IPS-15b (cell line): ENCODE measurements around the gene FCN3.

Experiments
- H3K27me3 ChIP-seq: one replicate; pipeline ENCODE4 v1.6.1; 2013; ENCODE audit warnings: low read length; ENCODE audit not compliant: control insufficient read depth, insufficient read depth
- H3K36me3 ChIP-seq: one replicate; pipeline ENCODE4 v1.6.1; 2013; ENCODE audit warnings: low read length; ENCODE audit not compliant: control insufficient read depth, insufficient read depth
- H3K4me1 ChIP-seq: one replicate; pipeline ENCODE4 v1.6.1; 2013; ENCODE audit warnings: mild to moderate bottlenecking, low read length; ENCODE audit not compliant: control insufficient read depth, insufficient read depth
- H3K4me3 ChIP-seq: one replicate; pipeline ENCODE4 v1.5.1; 2013; ENCODE audit warnings: low read depth, low read length
- H3K9ac ChIP-seq: one replicate; pipeline ENCODE4 v1.6.1; 2013; ENCODE audit warnings: low read depth, mild to moderate bottlenecking, low read length
- H3K9me3 ChIP-seq: one replicate; pipeline ENCODE4 v1.6.1; 2013; ENCODE audit warnings: mild to moderate bottlenecking, low read length; ENCODE audit not compliant: control insufficient read depth, insufficient read depth

The FCN3 gene

GRCh38 chr1:27368869-27369582 lies 5.6 kb downstream of the FCN3 start:
- Histone ChIP-seq H3K9ac (no peak overlapping the region), H3K27me3 (no peaks in the 10 kb centered on the region), H3K4me3 (no peak overlapping the region), H3K36me3 (no peaks in the 10 kb centered on the region), H3K4me1 (peaks cover 13% of the 10 kb centered on the region), H3K9me3 (no peaks in the 10 kb centered on the region)

- Histone ChIP-seq H3K4me3 (peak overlapping the region; percentile 75), H3K9ac (peak overlapping the region; percentile 24)
Measured at GRCh38 chr1:27367160-27367650, 7.4 kb downstream of the FCN3 start.

GRCh38 chr1:27366411-27367159 lies 8.0 kb downstream of the FCN3 start, which contains the start of gene MAP3K6:
Gene MAP3K6 (minus strand): TSS chr1:27366961. CDS start chr1:27366597, 364 bp downstream.
- Histone ChIP-seq H3K27me3 (peaks cover 9% of the 10 kb centered on the region), H3K9me3 (no peaks in the 10 kb centered on the region), H3K36me3 (no peaks in the 10 kb centered on the region), H3K9ac (peak within 1 kb of the TSS; percentile 24), H3K4me1 (peaks cover 13% of the 10 kb centered on the region), H3K4me3 (peak within 1 kb of the TSS; percentile 75)

More at GRCh38 chr1:27367160-27367650, 7.4 kb downstream of the FCN3 start:
- peaks cover 3% of the 10 kb centered on the region for H3K27me3 ChIP-seq
- peaks cover 13% of the 10 kb centered on the region for H3K4me1 ChIP-seq
- H3K9me3 ChIP-seq = no peaks in the 10 kb centered on the region
- no peaks in the 10 kb centered on the region for H3K36me3 ChIP-seq

GRCh38 chr1:27366113-27366410 lies 8.6 kb downstream of the FCN3 start:
- Histone ChIP-seq H3K4me1 (peaks cover 13% of the 10 kb centered on the region), H3K9ac (no peak overlapping the region), H3K27me3 (peaks cover 14% of the 10 kb centered on the region), H3K36me3 (no peaks in the 10 kb centered on the region), H3K4me3 (peak overlapping the region; percentile 75), H3K9me3 (no peaks in the 10 kb centered on the region)

GRCh38 chr1:27365372-27366112 lies 9.1 kb downstream of the FCN3 start:
- H3K9ac ChIP-seq = no peak overlapping the region
- H3K27me3 ChIP-seq = peaks cover 20% of the 10 kb centered on the region
- H3K9me3 ChIP-seq = no peaks in the 10 kb centered on the region
- peak overlapping the region; percentile 75 for H3K4me3 ChIP-seq
- no peaks in the 10 kb centered on the region for H3K36me3 ChIP-seq
- H3K4me1 ChIP-seq = peaks cover 13% of the 10 kb centered on the region

- peak overlapping the region; percentile 75 for H3K4me3 ChIP-seq
- H3K36me3 ChIP-seq = no peaks in the 10 kb centered on the region
- H3K4me1 ChIP-seq = peaks cover 13% of the 10 kb centered on the region
- H3K9ac ChIP-seq = no peak overlapping the region
- H3K27me3 ChIP-seq = peaks cover 25% of the 10 kb centered on the region
- no peaks in the 10 kb centered on the region for H3K9me3 ChIP-seq
Measured at GRCh38 chr1:27364696-27365371, 9.8 kb downstream of the FCN3 start.

- peaks cover 11% of the 10 kb centered on the region for H3K4me1 ChIP-seq
- H3K9me3 ChIP-seq = no peaks in the 10 kb centered on the region
- H3K9ac ChIP-seq = no peak overlapping the region
- no peak overlapping the region for H3K4me3 ChIP-seq
- peaks cover 33% of the 10 kb centered on the region for H3K27me3 ChIP-seq
- no peaks in the 10 kb centered on the region for H3K36me3 ChIP-seq
Measured at GRCh38 chr1:27363766-27364695, 10.6 kb downstream of the FCN3 start.

GRCh38 chr1:27361553-27361952 lies 13.1 kb downstream of the FCN3 start:
- Histone ChIP-seq H3K4me1 (peaks cover 13% of the 10 kb centered on the region), H3K9me3 (no peaks in the 10 kb centered on the region), H3K9ac (no peak overlapping the region), H3K36me3 (no peaks in the 10 kb centered on the region), H3K27me3 (peaks cover 48% of the 10 kb centered on the region), H3K4me3 (peak overlapping the region; percentile 77)

- H3K9ac ChIP-seq = no peak overlapping the region
Measured at GRCh38 chr1:27361044-27361402, 13.6 kb downstream of the FCN3 start.

GRCh38 chr1:27360159-27361043 lies 14.2 kb downstream of the FCN3 start:
- no peaks in the 10 kb centered on the region for H3K36me3 ChIP-seq
- H3K4me1 ChIP-seq = peaks cover 13% of the 10 kb centered on the region
- no peak overlapping the region for H3K9ac ChIP-seq
- H3K9me3 ChIP-seq = no peaks in the 10 kb centered on the region
- H3K27me3 ChIP-seq = peaks cover 48% of the 10 kb centered on the region
- H3K4me3 ChIP-seq = peak overlapping the region; percentile 77

More at GRCh38 chr1:27361044-27361402, 13.6 kb downstream of the FCN3 start:
- Histone ChIP-seq H3K4me1 (peaks cover 13% of the 10 kb centered on the region), H3K36me3 (no peaks in the 10 kb centered on the region), H3K9me3 (no peaks in the 10 kb centered on the region), H3K27me3 (peaks cover 48% of the 10 kb centered on the region), H3K4me3 (peak overlapping the region; percentile 77)
